Stomach (tissue), 4 donors: ENCODE data around the gene TNFRSF25.

Experiments
- EP300 ChIP-seq: sonication (generic); formaldehyde crosslinking; IDR thresholded peaks from one replicate; pipeline ENCODE4 v1.6.1; 2017; ENCODE audit warnings: antibody characterized with exemption
- POLR2A ChIP-seq, 4 donors: fragments of 450-650 bp; IDR thresholded peaks; one replicate each; pipeline ENCODE4 v1.6.1; 2016; ENCODE audit warnings: antibody characterized with exemption in 4 of 4, control low read depth in 2 of 4, mild to moderate bottlenecking in 1 of 4, moderate library complexity in 1 of 4
- POLR2AphosphoS5 ChIP-seq, 3 donors: sonication (generic); formaldehyde crosslinking; IDR thresholded peaks; one replicate each; pipeline ENCODE4 v1.6.1; 2016; ENCODE audit warnings: antibody characterized with exemption in 3 of 3
- TF ChIP-seq, protein P1 (sequence below), 7 experiments: fragments of 450-650 bp in 4 of 7; fragments of 200-600 bp in 3 of 7; sonication (generic) in 3 of 7; IDR thresholded peaks; one replicate each; pipeline ENCODE4 v1.5.1; 2016 to 2019; ENCODE audit warnings: antibody characterized with exemption in 7 of 7, control low read depth in 2 of 7, mild to moderate bottlenecking in 1 of 7

DNA sequence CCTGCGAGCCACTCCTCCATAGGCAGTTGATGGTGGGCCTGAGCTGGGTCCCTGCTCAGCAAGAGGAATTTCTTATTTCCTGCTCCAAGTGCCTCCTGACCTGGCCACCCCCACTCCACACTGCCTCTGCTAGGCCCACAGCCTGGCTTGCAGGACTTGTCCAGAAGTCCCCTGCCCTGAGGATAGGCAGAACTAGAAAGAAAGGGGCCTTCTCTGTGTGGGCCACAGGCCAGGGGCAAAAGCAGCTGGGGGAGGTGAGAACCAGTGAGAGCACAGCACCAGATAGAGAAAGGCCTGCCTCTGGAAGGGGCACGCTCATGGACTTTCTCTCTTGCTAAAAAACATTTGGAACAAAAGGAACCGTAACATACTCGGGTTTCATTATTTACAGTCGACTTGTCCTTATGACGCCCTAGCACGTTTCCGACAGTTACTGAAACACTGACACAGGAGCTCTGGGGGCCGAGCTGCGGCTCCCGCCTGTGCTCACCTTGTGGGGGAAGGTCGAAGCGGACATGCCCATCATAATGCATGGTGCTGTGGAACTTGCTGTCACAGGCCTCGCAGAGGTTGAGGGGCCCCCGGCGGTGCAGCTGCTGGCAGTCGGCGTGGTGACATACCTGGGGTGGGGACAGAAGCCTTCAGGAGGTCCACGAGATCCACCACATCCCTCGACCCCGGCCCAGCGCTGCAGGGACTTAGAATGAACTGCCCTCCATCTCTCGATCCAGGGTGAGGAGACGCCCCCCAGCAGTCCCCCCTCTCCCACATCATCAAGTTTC lies 11.3 kb upstream of the TNFRSF25 start:
- TF ChIP-seq, protein P1, sequence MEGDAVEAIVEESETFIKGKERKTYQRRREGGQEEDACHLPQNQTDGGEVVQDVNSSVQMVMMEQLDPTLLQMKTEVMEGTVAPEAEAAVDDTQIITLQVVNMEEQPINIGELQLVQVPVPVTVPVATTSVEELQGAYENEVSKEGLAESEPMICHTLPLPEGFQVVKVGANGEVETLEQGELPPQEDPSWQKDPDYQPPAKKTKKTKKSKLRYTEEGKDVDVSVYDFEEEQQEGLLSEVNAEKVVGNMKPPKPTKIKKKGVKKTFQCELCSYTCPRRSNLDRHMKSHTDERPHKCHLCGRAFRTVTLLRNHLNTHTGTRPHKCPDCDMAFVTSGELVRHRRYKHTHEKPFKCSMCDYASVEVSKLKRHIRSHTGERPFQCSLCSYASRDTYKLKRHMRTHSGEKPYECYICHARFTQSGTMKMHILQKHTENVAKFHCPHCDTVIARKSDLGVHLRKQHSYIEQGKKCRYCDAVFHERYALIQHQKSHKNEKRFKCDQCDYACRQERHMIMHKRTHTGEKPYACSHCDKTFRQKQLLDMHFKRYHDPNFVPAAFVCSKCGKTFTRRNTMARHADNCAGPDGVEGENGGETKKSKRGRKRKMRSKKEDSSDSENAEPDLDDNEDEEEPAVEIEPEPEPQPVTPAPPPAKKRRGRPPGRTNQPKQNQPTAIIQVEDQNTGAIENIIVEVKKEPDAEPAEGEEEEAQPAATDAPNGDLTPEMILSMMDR (IDR thresholded peaks at IDR 0.05), result no peak
- TF ChIP-seq EP300 (no peak), POLR2AphosphoS5 (IDR thresholded peaks at IDR 0.05) (no peak), POLR2A (IDR thresholded peaks at IDR 0.05) (no peak)
